K562 (cell line): ENCODE results near the gene PDE6G. TPM values are rescaled to one million over a fixed set of nuclear protein-coding genes. Genes with fewer than 3 reads are reported as not detected.

ENCODE experiments used
- EWSR1 ChIP-seq: fragments of 450-650 bp; IDR thresholded peaks from 2 replicates; pipeline ENCODE4 v1.6.1; 2018; ENCODE audit warnings: borderline replicate concordance, mild to moderate bottlenecking, low read depth, moderate library complexity; ENCODE audit not compliant: partially characterized antibody
- FOSL1 ChIP-seq: fragments of 200-800 bp; sonication (Bioruptor generic); conservative IDR thresholded peaks from 2 replicates; pipeline ENCODE4 v1.6.1; 2016; ENCODE audit warnings: missing genetic modification characterization, missing compliant biosample characterization
- FOXK1 ChIP-seq: sonication (generic); formaldehyde crosslinking; IDR thresholded peaks from 2 replicates; pipeline ENCODE4 v1.8.0; 2022; ENCODE audit warnings: missing genetic modification reagents, mild to moderate bottlenecking, borderline replicate concordance
- FUS ChIP-seq: fragments of 200-400 bp; formaldehyde crosslinking; optimal IDR thresholded peaks from 2 replicates; pipeline ENCODE3; 2017; ENCODE audit warnings: low read depth, low read length
- GABPB1 ChIP-seq: sonication (generic); formaldehyde crosslinking; IDR thresholded peaks from 2 replicates; pipeline ENCODE4 v1.8.0; 2022; ENCODE audit warnings: mild to moderate bottlenecking, missing genetic modification reagents
- GTF2A2 ChIP-seq: IDR thresholded peaks from 2 replicates; pipeline ENCODE4 v1.6.1; 2016; ENCODE audit warnings: mild to moderate bottlenecking, missing genetic modification characterization, missing compliant biosample characterization
- HDAC1 ChIP-seq, 2 experiments: fragments of 450-650 bp; IDR thresholded peaks; 2 replicates each; pipeline ENCODE4 v1.6.1; 2016 to 2017; ENCODE audit warnings: inconsistent platforms in 1 of 2, mild to moderate bottlenecking in 1 of 2, moderate library complexity in 1 of 2
- HES1 ChIP-seq: fragments of 450-650 bp; IDR thresholded peaks from 2 replicates; pipeline ENCODE4 v1.6.1; 2016; ENCODE audit warnings: low read depth, mild to moderate bottlenecking, moderate library complexity
- HNRNPK ChIP-seq: fragments of 200-400 bp; formaldehyde crosslinking; IDR thresholded peaks from one replicate; pipeline ENCODE4 v1.6.1; 2018; ENCODE audit warnings: mild to moderate bottlenecking, low read depth, low read length; ENCODE audit not compliant: poor library complexity, severe bottlenecking
- ILK ChIP-seq: fragments of 450-650 bp; IDR thresholded peaks from 2 replicates; pipeline ENCODE4 v1.6.1; 2016; ENCODE audit warnings: missing genetic modification characterization, low read depth, mild to moderate bottlenecking, missing compliant biosample characterization, moderate library complexity, borderline replicate concordance
- LCOR ChIP-seq: sonication (generic); formaldehyde crosslinking; IDR thresholded peaks from 2 replicates; pipeline ENCODE4 v1.8.0; 2022; ENCODE audit warnings: mild to moderate bottlenecking, missing genetic modification reagents
- MTA3 ChIP-seq: fragments of 450-650 bp; formaldehyde crosslinking; IDR thresholded peaks from 2 replicates; pipeline ENCODE4 v1.6.1; 2017; ENCODE audit warnings: mild to moderate bottlenecking, borderline replicate concordance
- NBN ChIP-seq: fragments of 450-650 bp; IDR thresholded peaks from 2 replicates; pipeline ENCODE4 v1.6.1; 2016; ENCODE audit warnings: low read depth, mild to moderate bottlenecking
- PCBP1 ChIP-seq: fragments of 200-400 bp; formaldehyde crosslinking; IDR thresholded peaks from 2 replicates; pipeline ENCODE4 v1.6.1; 2018; ENCODE audit warnings: mild to moderate bottlenecking, low read depth, low read length; ENCODE audit not compliant: poor library complexity, severe bottlenecking
- POLR3A ChIP-seq: IDR thresholded peaks from 2 replicates; pipeline ENCODE4 v1.6.1; 2011; ENCODE audit warnings: borderline replicate concordance, mild to moderate bottlenecking, moderate library complexity; ENCODE audit not compliant: insufficient read length, insufficient read depth; ENCODE audit errors: extremely low read depth
- SIN3B ChIP-seq: fragments of 450-650 bp; IDR thresholded peaks from 2 replicates; pipeline ENCODE4 v1.6.1; 2017; ENCODE audit warnings: low read depth, mild to moderate bottlenecking, moderate library complexity
- TRIM28 ChIP-seq: fragments of 450-650 bp; IDR thresholded peaks from 2 replicates; pipeline ENCODE4 v1.6.1; 2017
- ZFP30 ChIP-seq: fragments of 250-450 bp; sonication (Bioruptor Pico); IDR thresholded peaks from 2 replicates; pipeline ENCODE4 v1.8.0; 2022; ENCODE audit warnings: moderate library complexity, mild to moderate bottlenecking, inconsistent platforms, borderline replicate concordance
- ZNF175 ChIP-seq: fragments of 200-800 bp; sonication (Bioruptor generic); IDR thresholded peaks from 2 replicates; pipeline ENCODE4 v1.6.1; 2016; ENCODE audit warnings: low read depth, mild to moderate bottlenecking, missing genetic modification characterization, missing compliant biosample characterization
- ZNF354B ChIP-seq: fragments of 250-450 bp; sonication (Bioruptor Pico); IDR thresholded peaks from 2 replicates; pipeline ENCODE4 v1.4.0; 2020
- ZNF384 ChIP-seq: IDR thresholded peaks from 2 replicates; pipeline ENCODE4 v1.6.1; 2012; ENCODE audit warnings: low read depth, low read length, improper control_type of control experiment
- polyA plus RNA-seq, 8 experiments: library from polyadenylated mRNA; depleted of rRNA in 4 of 8; stranded (reverse) in 5 of 8; unstranded in 3 of 8; fragments of >200 nt; fragmentation: Nextera tagmentation in 2 of 8; fragmentation: Illumina TruSeq in 1 of 8; extraction: Ambion mirVana in 2 of 8; extraction: Trizol in 1 of 8; gene quantifications; 2 replicates each; pipeline versions ENCODE4 v1.2.1 to v1.2.3, GENCODE V29; 2011 to 2014; ENCODE audit warnings: inconsistent platforms in 1 of 8, missing spikeins in 1 of 8
- total RNA-seq, 7 experiments: library from RNA; depleted of rRNA in 6 of 7; stranded (reverse); fragments of >200 nt in 6 of 7; fragmentation: Illumina TruSeq in 2 of 7; extraction: Trizol in 2 of 7; gene quantifications; 2 replicates each; pipeline versions ENCODE4 v1.2.1 to v1.2.3, GENCODE V29; 2011 to 2021; ENCODE audit warnings: low replicate concordance in 1 of 7
- TF ChIP-seq, protein P1 (sequence below): fragments of 450-650 bp; IDR thresholded peaks from 2 replicates; pipeline ENCODE4 v1.6.1; 2017; ENCODE audit warnings: antibody characterized with exemption, mild to moderate bottlenecking
- TF ChIP-seq, protein P2 (sequence below): IDR thresholded peaks from 3 replicates; pipeline ENCODE4 v1.6.1; 2011; ENCODE audit warnings: borderline replicate concordance, mild to moderate bottlenecking; ENCODE audit not compliant: insufficient read length, insufficient read depth

PDE6G gene
- total and polyA plus RNA-seq, 9 of the 15 experiments (the other 6 are each of a cell fraction or from before 2014, with no cell fraction given): 0.14 to 0.59 TPM; not detected in 7

- TF ChIP-seq MTA3: peak; percentile 99
- peak; percentile 89 for TF ChIP-seq PCBP1
- no peak for TF ChIP-seq TRIM28
- TF ChIP-seq POLR3A: no peak
- no peak for TF ChIP-seq ILK (tag)
- TF ChIP-seq HNRNPK: no peak
- peak; percentile 7; the same call in 1 of the 2 replicates for TF ChIP-seq FOXK1 (CRISPR knock-in tag)
- TF ChIP-seq LCOR (CRISPR knock-in tag): no peak
- TF ChIP-seq ZFP30 (CRISPR knock-in tag): no peak
- no peak for TF ChIP-seq ZNF384
- no peak for TF ChIP-seq NBN
- no peak for TF ChIP-seq EWSR1
- no peak for TF ChIP-seq HES1
- TF ChIP-seq, protein P1, sequence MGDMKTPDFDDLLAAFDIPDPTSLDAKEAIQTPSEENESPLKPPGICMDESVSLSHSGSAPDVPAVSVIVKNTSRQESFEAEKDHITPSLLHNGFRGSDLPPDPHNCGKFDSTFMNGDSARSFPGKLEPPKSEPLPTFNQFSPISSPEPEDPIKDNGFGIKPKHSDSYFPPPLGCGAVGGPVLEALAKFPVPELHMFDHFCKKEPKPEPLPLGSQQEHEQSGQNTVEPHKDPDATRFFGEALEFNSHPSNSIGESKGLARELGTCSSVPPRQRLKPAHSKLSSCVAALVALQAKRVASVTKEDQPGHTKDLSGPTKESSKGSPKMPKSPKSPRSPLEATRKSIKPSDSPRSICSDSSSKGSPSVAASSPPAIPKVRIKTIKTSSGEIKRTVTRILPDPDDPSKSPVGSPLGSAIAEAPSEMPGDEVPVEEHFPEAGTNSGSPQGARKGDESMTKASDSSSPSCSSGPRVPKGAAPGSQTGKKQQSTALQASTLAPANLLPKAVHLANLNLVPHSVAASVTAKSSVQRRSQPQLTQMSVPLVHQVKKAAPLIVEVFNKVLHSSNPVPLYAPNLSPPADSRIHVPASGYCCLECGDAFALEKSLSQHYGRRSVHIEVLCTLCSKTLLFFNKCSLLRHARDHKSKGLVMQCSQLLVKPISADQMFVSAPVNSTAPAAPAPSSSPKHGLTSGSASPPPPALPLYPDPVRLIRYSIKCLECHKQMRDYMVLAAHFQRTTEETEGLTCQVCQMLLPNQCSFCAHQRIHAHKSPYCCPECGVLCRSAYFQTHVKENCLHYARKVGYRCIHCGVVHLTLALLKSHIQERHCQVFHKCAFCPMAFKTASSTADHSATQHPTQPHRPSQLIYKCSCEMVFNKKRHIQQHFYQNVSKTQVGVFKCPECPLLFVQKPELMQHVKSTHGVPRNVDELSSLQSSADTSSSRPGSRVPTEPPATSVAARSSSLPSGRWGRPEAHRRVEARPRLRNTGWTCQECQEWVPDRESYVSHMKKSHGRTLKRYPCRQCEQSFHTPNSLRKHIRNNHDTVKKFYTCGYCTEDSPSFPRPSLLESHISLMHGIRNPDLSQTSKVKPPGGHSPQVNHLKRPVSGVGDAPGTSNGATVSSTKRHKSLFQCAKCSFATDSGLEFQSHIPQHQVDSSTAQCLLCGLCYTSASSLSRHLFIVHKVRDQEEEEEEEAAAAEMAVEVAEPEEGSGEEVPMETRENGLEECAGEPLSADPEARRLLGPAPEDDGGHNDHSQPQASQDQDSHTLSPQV: no peak
- TF ChIP-seq GTF2A2 (tag): no peak
- TF ChIP-seq FUS: no peak
- peak in 1 of 2 experiments; percentile 84; a peak in 2 of 4 replicates for TF ChIP-seq HDAC1 (IDR thresholded peaks at IDR 0.05)
- peak; percentile 77 for TF ChIP-seq SIN3B
- TF ChIP-seq FOSL1 (tag): peak; percentile 92
- TF ChIP-seq, protein P2, sequence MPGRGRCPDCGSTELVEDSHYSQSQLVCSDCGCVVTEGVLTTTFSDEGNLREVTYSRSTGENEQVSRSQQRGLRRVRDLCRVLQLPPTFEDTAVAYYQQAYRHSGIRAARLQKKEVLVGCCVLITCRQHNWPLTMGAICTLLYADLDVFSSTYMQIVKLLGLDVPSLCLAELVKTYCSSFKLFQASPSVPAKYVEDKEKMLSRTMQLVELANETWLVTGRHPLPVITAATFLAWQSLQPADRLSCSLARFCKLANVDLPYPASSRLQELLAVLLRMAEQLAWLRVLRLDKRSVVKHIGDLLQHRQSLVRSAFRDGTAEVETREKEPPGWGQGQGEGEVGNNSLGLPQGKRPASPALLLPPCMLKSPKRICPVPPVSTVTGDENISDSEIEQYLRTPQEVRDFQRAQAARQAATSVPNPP: no peak
- no peak for TF ChIP-seq ZNF354B (CRISPR knock-in tag)
- no peak for TF ChIP-seq ZNF175 (CRISPR knock-in tag)
- peak; percentile 92 for TF ChIP-seq GABPB1 (CRISPR knock-in tag)
Measured at GRCh38 chr17:81683584-81684441, 27.5 kb upstream of the PDE6G start, which contains the start of the genes ARL16 and HGS (continued).
